CD4-positive, alpha-beta memory T cell (primary cell): ENCODE results near the gene IFITM2. TPM values are rescaled to one million over a fixed set of nuclear protein-coding genes. Genes with fewer than 3 reads are reported as not detected.

ENCODE experiments used
- CTCF ChIA-PET: fragments of 350-600 bp; sonication (Branson Sonifier 250); formaldehyde crosslinking; loops from one replicate; lab custom pipeline; 2021; ENCODE audit warnings: inconsistent platforms; ENCODE audit not compliant: partially characterized antibody; lab: Charles Lee
- POLR2A ChIA-PET: fragments of 350-600 bp; sonication (Branson Sonifier 250); formaldehyde crosslinking; loops from one replicate; lab custom pipeline; 2021; ENCODE audit not compliant: partially characterized antibody; lab: Charles Lee
- DNase-seq, 5 donors: peaks; one replicate each; pipeline versions ENCODE4 v3.0.0 to v3.0.0-alpha.2; 2020 to 2022; ENCODE audit warnings: mixed read lengths in 1 of 5
- H3K27ac ChIP-seq: one replicate; pipeline ENCODE4 v1.7.0; 2013; ENCODE audit warnings: low read depth, low read length
- H3K27me3 ChIP-seq: 2 replicates; pipeline ENCODE4 v1.7.0; 2013; ENCODE audit warnings: mild to moderate bottlenecking, low read length, moderate library complexity; ENCODE audit not compliant: insufficient read depth
- H3K36me3 ChIP-seq: 2 replicates; pipeline ENCODE4 v1.7.0; 2013; ENCODE audit warnings: mild to moderate bottlenecking, low read length, moderate library complexity; ENCODE audit not compliant: insufficient read depth
- H3K4me1 ChIP-seq: 2 replicates; pipeline ENCODE4 v1.7.0; 2013; ENCODE audit warnings: mild to moderate bottlenecking, low read length, moderate library complexity; ENCODE audit not compliant: insufficient read depth
- H3K4me3 ChIP-seq, 2 donors: one replicate each; pipeline ENCODE4 v1.7.0; 2013; ENCODE audit warnings: low read length in 2 of 2, mild to moderate bottlenecking in 1 of 2
- H3K9me3 ChIP-seq, 2 donors: one replicate each; pipeline ENCODE4 v1.7.0; 2013; ENCODE audit warnings: low read length in 2 of 2, control low read depth in 1 of 2; ENCODE audit not compliant: control insufficient read depth in 1 of 2
- H3K27ac Mint-ChIP-seq, 7 donors: one replicate each; pipeline ENCODE4 v1.8.0; 2020 to 2021; ENCODE audit warnings: mixed read lengths in 7 of 7, mild to moderate bottlenecking in 6 of 7, inconsistent platforms in 3 of 7, moderate library complexity in 3 of 7
- H3K27me3 Mint-ChIP-seq, 2 donors: one replicate each; pipeline ENCODE4 v1.8.0; 2020 to 2021; ENCODE audit warnings: mixed read lengths in 2 of 2
- H3K36me3 Mint-ChIP-seq, 2 donors: one replicate each; pipeline ENCODE4 v1.8.0; 2020 to 2021; ENCODE audit warnings: mixed read lengths in 2 of 2, inconsistent platforms in 1 of 2, mild to moderate bottlenecking in 1 of 2
- H3K4me1 Mint-ChIP-seq, 4 donors: one replicate each; pipeline ENCODE4 v1.8.0; 2020 to 2021; ENCODE audit warnings: mixed read lengths in 4 of 4, mild to moderate bottlenecking in 1 of 4
- H3K4me3 Mint-ChIP-seq, 8 donors: one replicate each; pipeline ENCODE4 v1.8.0; 2020 to 2021; ENCODE audit warnings: mixed read lengths in 8 of 8, mild to moderate bottlenecking in 7 of 8, moderate library complexity in 6 of 8, inconsistent platforms in 3 of 8
- H3K9me3 Mint-ChIP-seq, 8 donors: one replicate each; pipeline ENCODE4 v1.8.0; 2020 to 2021; ENCODE audit warnings: mixed read lengths in 8 of 8, mild to moderate bottlenecking in 5 of 8, inconsistent platforms in 3 of 8, moderate library complexity in 1 of 8
- intact Hi-C: fragments of 100-400 bp; cut with micrococcal nuclease; formaldehyde crosslinking; loops from one replicate; pipeline ENCODE4 v1.15.1; 2023
- polyA plus RNA-seq, 2 donors: library from polyadenylated mRNA; unstranded; fragments of 300-500 nt; fragmentation: Illumina TruSeq; gene quantifications; one replicate each; pipeline ENCODE4 v1.2.3, GENCODE V29; 2021
- total RNA-seq, 2 experiments: library from RNA; stranded (reverse); gene quantifications; one replicate each; pipeline ENCODE4 v1.2.3, GENCODE V29; 2021

IFITM2 gene
- total and polyA plus RNA-seq, 4 experiments from 2014 or later: 202 to 3,716 (median 1,347) TPM

GRCh38 chr11:334264-334994, 26.8 kb downstream of the IFITM2 start:
- peaks cover 12 to 50% (median 28%) of the 10 kb centered on the region in 4 donors for H3K4me1 Mint-ChIP-seq
- Histone ChIP-seq H3K4me3 (no peak overlapping the region), H3K27ac (no peak overlapping the region), H3K36me3 (no peaks in the 10 kb centered on the region), H3K9me3 (no peaks in the 10 kb centered on the region), H3K4me1 (peaks cover 31% of the 10 kb centered on the region), H3K27me3 (no peaks in the 10 kb centered on the region)
- intact Hi-C loops: no loop called here
- no peaks in the 10 kb centered on the region for H3K27me3 Mint-ChIP-seq
- no peak overlapping the region for H3K4me3 Mint-ChIP-seq
- no peak overlapping the region for H3K27ac Mint-ChIP-seq
- DNase-seq: no peak
- no peaks in the 10 kb centered on the region for H3K36me3 Mint-ChIP-seq
- H3K9me3 Mint-ChIP-seq: no peaks in the 10 kb centered on the region
- ChIA-PET POLR2A (no interaction called here), CTCF (no interaction called here)

DNA sequence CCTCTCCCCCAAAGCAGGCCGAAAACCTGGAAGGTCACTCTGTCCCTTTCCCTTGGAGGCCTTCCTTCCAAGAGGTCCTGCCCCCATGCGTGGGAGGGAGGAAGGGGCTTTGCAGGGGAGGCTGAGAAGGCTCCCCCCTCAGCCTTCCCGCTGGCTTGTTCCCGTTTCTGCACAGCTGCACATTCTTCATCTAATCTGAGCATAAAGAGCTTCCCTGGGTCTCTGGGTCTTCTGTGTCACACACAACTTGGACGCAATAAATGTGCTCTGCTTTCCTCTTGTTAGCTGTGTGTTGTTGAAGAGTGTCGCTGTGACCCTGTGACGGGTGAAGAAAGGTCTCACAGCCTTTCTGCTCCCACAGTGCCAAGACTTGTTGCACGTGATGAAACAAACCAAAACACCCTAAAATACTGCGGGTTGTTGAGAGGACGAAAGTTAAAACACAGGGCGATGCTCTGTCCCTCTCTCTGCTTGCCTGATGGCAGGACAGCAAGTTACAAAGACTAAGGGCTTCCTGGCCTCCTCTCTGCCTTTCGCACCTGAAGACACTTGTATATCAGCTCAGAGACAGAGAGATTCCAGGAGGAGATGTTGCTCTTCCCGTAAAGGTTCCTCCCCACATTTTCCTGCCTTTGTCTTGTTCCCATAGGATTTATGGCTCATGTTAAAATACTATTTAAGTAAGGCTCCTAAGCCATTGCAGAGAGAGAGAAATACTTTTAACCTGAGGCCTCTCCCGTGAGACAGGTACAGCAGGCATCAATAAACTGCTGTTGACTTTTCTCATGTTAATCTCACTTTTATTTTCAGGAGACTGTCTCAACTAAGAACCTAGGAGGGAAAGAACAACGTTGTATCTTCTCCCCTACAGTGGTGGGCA, 28.4 kb downstream of the IFITM2 start:
- Mint-ChIP-seq H3K27ac (peak overlapping the region in 2 of 7 donors; percentile 25 to 57), H3K27me3 (peaks cover 0 to 1% of the 10 kb centered on the region in 2 donors), H3K36me3 (no peaks in the 10 kb centered on the region), H3K9me3 (no peaks in the 10 kb centered on the region), H3K4me3 (no peak overlapping the region), H3K4me1 (peaks cover 6 to 34% (median 14%) of the 10 kb centered on the region in 4 donors)
- H3K4me3 ChIP-seq: no peak overlapping the region
- ChIA-PET CTCF (interaction anchor here (0.6 kb wide), 1 partner anchor 28 kb away, joined by 5 read pairs; no protein-coding TSS in a partner anchor), POLR2A (no interaction called here)
- no peaks in the 10 kb centered on the region for H3K27me3 ChIP-seq
- intact Hi-C loops: no loop called here
- H3K4me1 ChIP-seq: peaks cover 15% of the 10 kb centered on the region
- no peaks in the 10 kb centered on the region for H3K36me3 ChIP-seq
- H3K9me3 ChIP-seq: no peaks in the 10 kb centered on the region
- DNase-seq: no peak
- no peak overlapping the region for H3K27ac ChIP-seq

DNA sequence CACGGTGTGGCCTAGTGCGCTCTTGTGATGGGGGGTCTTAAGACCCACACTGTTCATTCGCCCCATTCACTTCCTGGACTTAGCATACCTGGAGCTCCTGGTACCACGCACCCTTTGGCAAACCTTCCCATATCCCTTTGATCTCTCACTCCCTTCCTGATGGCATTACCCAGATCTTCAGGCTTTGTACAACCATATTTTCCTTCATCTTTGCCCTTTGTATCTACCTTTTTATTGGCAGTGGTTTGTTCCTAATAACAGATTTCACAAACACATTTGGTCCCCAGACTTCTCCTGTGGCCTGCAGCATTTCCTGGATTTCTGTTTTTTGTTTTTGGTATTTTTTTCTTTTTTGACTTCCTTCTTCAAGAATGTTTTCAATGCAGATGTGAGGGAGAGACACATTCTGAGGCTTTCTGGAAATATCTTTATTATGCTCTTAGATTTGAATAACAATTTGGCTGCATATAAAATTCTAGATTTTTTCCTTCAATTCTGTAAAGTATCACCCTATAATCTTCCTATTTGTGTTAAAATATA, 29.1 kb downstream of the IFITM2 start:
- Mint-ChIP-seq H3K4me3 (no peak overlapping the region), H3K4me1 (peaks cover 4 to 33% (median 11%) of the 10 kb centered on the region in 4 donors), H3K27me3 (peaks cover 0 to 1% of the 10 kb centered on the region in 2 donors), H3K27ac (peak overlapping the region in 2 of 7 donors; percentile 1 to 21), H3K9me3 (no peaks in the 10 kb centered on the region), H3K36me3 (no peaks in the 10 kb centered on the region)
- Histone ChIP-seq H3K9me3 (no peaks in the 10 kb centered on the region), H3K4me3 (no peak overlapping the region), H3K27me3 (no peaks in the 10 kb centered on the region), H3K4me1 (peaks cover 8% of the 10 kb centered on the region), H3K27ac (no peak overlapping the region), H3K36me3 (no peaks in the 10 kb centered on the region)
- ChIA-PET CTCF (no interaction called here), POLR2A (no interaction called here)
- intact Hi-C loops: no loop called here
- no peak for DNase-seq

DNA sequence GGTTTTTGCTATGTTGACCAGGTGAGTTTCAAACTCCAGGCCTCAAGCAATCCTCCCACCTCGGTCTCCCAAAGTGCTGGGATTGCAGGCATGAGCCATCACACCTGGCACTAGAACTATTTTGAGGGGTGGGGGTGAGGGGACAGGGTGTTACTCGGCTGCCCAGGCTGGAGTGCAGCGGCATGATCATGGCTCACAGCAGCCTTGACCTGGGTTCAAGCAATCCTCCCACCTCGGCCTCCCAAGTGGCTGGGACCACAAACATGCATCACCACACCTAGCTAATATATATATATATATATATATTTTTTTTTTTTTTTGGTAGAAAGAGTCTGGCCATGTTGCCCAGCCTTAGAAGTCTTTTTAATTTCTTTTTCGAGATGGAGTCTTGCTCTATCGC, 30.1 kb downstream of the IFITM2 start:
- H3K27me3 ChIP-seq: no peaks in the 10 kb centered on the region
- ChIA-PET CTCF (no interaction called here), POLR2A (no interaction called here)
- H3K27me3 Mint-ChIP-seq: peaks cover 0 to 1% of the 10 kb centered on the region in 2 donors
- intact Hi-C loops: no loop called here
- H3K4me3 ChIP-seq: no peak overlapping the region
- H3K9me3 ChIP-seq: no peaks in the 10 kb centered on the region
- H3K4me1 Mint-ChIP-seq: peaks cover 8 to 32% (median 15%) of the 10 kb centered on the region in 4 donors
- no peaks in the 10 kb centered on the region for H3K36me3 Mint-ChIP-seq
- H3K4me3 Mint-ChIP-seq: no peak overlapping the region
- no peak overlapping the region for H3K27ac Mint-ChIP-seq
- H3K27ac ChIP-seq: no peak overlapping the region
- DNase-seq: no peak
- H3K9me3 Mint-ChIP-seq: no peaks in the 10 kb centered on the region
- H3K4me1 ChIP-seq: peaks cover 5% of the 10 kb centered on the region
- H3K36me3 ChIP-seq: no peaks in the 10 kb centered on the region

DNA sequence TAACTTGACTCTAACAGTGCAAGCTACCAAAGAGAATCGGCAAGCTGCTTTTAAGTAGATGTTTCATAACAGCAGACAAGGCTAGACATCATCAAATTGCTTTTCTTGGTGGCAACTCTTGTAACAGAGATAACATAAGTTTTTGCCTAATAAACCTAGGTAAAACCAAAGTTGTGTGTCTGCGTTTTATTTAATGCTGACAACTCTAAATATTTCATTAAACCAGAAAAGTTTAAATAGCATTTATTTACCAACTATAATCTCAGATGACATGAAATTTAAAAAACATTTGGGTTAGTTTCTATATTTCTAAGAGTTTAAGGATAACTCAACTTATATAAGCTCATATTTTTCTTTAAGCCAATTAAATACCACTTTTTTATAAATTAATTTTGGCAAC, 32.3 kb downstream of the IFITM2 start:
- Histone ChIP-seq H3K36me3 (no peaks in the 10 kb centered on the region), H3K27ac (no peak overlapping the region), H3K4me1 (peaks cover 5% of the 10 kb centered on the region), H3K27me3 (no peaks in the 10 kb centered on the region), H3K9me3 (no peaks in the 10 kb centered on the region), H3K4me3 (no peak overlapping the region)
- Mint-ChIP-seq H3K27me3 (peaks cover 0 to 1% of the 10 kb centered on the region in 2 donors), H3K27ac (no peak overlapping the region), H3K4me3 (no peak overlapping the region), H3K36me3 (no peaks in the 10 kb centered on the region), H3K9me3 (no peaks in the 10 kb centered on the region), H3K4me1 (peaks cover 9 to 27% (median 15%) of the 10 kb centered on the region in 4 donors)
- DNase-seq: no peak
- intact Hi-C loops: no loop called here
- ChIA-PET CTCF (interaction anchor here (0.7 to 2.6 kb wide), 5 partner anchors 10 to 89 kb away, joined by 3 to 10 read pairs (median 8); no protein-coding TSS in a partner anchor), POLR2A (interaction anchor here (0.7 kb wide), 1 partner anchor 40 kb away, joined by 3 read pairs; no protein-coding TSS in a partner anchor)

DNA sequence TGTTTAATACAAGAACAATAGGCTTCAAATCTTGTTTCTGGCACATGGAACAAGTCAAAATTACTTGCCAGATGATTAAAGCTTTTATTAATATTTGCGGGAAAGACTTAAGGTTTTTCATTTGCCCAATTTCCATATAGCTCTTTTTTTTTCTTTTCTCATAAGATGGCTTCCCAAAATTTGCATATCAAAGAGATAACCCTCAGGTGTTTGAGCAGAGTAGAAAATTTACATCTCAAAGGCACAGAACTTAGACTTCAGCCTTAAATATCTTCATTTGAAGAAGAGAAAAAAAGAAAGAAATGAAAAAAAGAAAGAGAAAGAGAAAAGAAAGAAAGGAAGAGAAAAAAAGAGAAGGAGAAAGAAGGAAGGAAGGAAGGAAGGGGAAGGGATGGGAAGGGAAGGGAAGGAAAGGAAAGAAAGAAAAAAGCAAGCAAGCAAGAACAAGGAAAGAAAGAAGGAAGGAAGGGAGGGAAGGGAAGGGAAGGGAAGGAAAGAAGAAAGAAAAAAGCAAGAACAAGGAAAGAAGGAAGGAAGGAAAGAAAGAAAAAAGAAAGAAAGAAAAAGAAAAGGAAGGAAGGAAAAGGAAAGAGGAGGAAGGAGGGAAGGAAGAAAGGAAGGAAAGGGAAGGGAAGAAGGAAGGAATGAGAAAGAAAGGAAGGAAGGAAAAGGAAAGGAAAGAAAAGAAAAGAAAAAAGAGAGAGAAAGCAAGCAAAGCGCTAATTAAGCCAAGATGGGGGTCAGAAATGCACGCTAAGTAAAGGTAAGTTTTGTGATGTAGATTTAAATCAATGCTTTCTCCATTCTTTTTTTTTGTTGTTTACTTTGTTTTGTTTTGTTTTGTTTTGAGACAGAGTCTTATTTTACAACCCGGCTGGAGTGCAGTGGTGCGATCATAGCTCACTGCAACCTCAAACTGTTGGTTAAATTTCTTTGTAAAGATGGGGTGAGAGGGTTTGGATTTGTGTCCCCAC, 33.2 kb downstream of the IFITM2 start:
- no peaks in the 10 kb centered on the region for H3K27me3 ChIP-seq
- peaks cover 5% of the 10 kb centered on the region for H3K4me1 ChIP-seq
- no peaks in the 10 kb centered on the region for H3K36me3 Mint-ChIP-seq
- ChIA-PET CTCF (interaction anchor here (2.0 to 2.6 kb wide), 3 partner anchors 23 to 90 kb away, joined by 6 to 9 read pairs (median 8); no protein-coding TSS in a partner anchor), POLR2A (interaction anchor here (0.7 kb wide), 1 partner anchor 15 kb away, joined by 3 read pairs; no protein-coding TSS in a partner anchor)
- peaks cover 9 to 28% (median 15%) of the 10 kb centered on the region in 4 donors for H3K4me1 Mint-ChIP-seq
- no peaks in the 10 kb centered on the region for H3K9me3 ChIP-seq
- no peak overlapping the region for H3K4me3 ChIP-seq
- H3K27me3 Mint-ChIP-seq: peaks cover 0 to 1% of the 10 kb centered on the region in 2 donors
- intact Hi-C loops: no loop called here
- H3K9me3 Mint-ChIP-seq: no peaks in the 10 kb centered on the region
- peak overlapping the region in 2 of 7 donors; percentile 14 to 32 for H3K27ac Mint-ChIP-seq
- DNase-seq: no peak
- H3K27ac ChIP-seq: no peak overlapping the region
- no peak overlapping the region for H3K4me3 Mint-ChIP-seq
- no peaks in the 10 kb centered on the region for H3K36me3 ChIP-seq
